ENCODE results near the gene HIPK1.

DNA sequence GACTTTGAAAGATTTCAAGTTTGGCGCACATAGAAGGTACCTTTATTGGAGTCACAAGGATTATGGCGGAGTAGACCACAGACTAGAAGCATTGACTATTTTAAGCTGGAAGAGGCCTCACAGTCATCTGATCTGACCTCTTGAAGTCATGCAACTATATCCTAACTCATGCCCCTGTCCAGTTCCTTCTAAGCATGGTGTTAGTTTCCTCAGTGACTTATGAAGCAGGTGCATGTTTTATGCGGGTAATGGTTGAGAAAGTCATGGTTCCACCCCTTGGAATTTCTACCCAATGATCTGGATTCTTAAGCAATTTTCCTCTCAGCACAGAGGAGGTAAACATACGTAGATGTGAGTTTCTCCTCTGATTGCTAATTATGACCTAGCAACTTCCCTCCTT, 61.8 kb downstream of the HIPK1 start:
- TF ChIP-seq, protein P1, sequence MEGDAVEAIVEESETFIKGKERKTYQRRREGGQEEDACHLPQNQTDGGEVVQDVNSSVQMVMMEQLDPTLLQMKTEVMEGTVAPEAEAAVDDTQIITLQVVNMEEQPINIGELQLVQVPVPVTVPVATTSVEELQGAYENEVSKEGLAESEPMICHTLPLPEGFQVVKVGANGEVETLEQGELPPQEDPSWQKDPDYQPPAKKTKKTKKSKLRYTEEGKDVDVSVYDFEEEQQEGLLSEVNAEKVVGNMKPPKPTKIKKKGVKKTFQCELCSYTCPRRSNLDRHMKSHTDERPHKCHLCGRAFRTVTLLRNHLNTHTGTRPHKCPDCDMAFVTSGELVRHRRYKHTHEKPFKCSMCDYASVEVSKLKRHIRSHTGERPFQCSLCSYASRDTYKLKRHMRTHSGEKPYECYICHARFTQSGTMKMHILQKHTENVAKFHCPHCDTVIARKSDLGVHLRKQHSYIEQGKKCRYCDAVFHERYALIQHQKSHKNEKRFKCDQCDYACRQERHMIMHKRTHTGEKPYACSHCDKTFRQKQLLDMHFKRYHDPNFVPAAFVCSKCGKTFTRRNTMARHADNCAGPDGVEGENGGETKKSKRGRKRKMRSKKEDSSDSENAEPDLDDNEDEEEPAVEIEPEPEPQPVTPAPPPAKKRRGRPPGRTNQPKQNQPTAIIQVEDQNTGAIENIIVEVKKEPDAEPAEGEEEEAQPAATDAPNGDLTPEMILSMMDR (IDR thresholded peaks at IDR 0.05; ENCODE audit: insufficient read depth, low read length, poor library complexity, severe bottlenecking) = no peak
- no peak for TF ChIP-seq EZH2phosphoT487 (conservative IDR thresholded peaks at IDR 0.05; ENCODE audit: low read length)

Measured in SU-DHL-6 (cell line).